GM18867 (cell line): ENCODE results near the gene TMEM235.
"Not testable (repeated sequence)": the region's sequence is repeated elsewhere in the genome, so short reads cannot be mapped to it uniquely, and the experiment has no call there.

Experiments
- ATAC-seq: cut with Tn5 transposase; IDR thresholded peaks from one replicate; pipeline ENCODE4 v1.9.1; 2021; ENCODE audit warnings: mild to moderate bottlenecking, moderate library complexity; ENCODE audit not compliant: unreplicated experiment

TMEM235 gene

GRCh38 chr17:78252701-78253635, 21.5 kb downstream of the TMEM235 start:
- no peak for ATAC-seq

GRCh38 chr17:78253636-78253945, 22.2 kb downstream of the TMEM235 start:
- ATAC-seq = not testable (repeated sequence)

- peak; percentile 52 for ATAC-seq
These were observed 22.7 kb downstream of the TMEM235 start for GRCh38 chr17:78253946-78254672.

GRCh38 chr17:78255029-78255656, 23.7 kb downstream of the TMEM235 start:
- ATAC-seq = no peak

GRCh38 chr17:78255953-78256706, 24.7 kb downstream of the TMEM235 start:
- no peak for ATAC-seq

- no peak for ATAC-seq
These were observed 25.5 kb downstream of the TMEM235 start for GRCh38 chr17:78256707-78257591.

- ATAC-seq = no peak
These were observed 26.4 kb downstream of the TMEM235 start for GRCh38 chr17:78257810-78258322.

- ATAC-seq = no peak
These were observed 27.1 kb downstream of the TMEM235 start for GRCh38 chr17:78258323-78259191.

GRCh38 chr17:78259192-78259554, 27.7 kb downstream of the TMEM235 start:
- no peak for ATAC-seq

GRCh38 chr17:78263063-78263735, 31.8 kb downstream of the TMEM235 start:
- no peak for ATAC-seq

GRCh38 chr17:78263736-78264340, 32.4 kb downstream of the TMEM235 start:
- no peak for ATAC-seq

GRCh38 chr17:78264590-78264989, 33.2 kb downstream of the TMEM235 start:
- no peak for ATAC-seq

GRCh38 chr17:78265121-78265520, 33.7 kb downstream of the TMEM235 start:
- ATAC-seq = no peak

GRCh38 chr17:78266231-78266631, 34.8 kb downstream of the TMEM235 start:
- ATAC-seq = no peak

- no peak for ATAC-seq
These were observed 35.3 kb downstream of the TMEM235 start for GRCh38 chr17:78266771-78267170.

GRCh38 chr17:78267253-78268073, 36.0 kb downstream of the TMEM235 start:
- no peak for ATAC-seq
